HS-5 (cell line): Measurements from ENCODE around the gene DNAJA4.

Source experiments
- DNase-seq: peaks from one replicate; pipeline ENCODE4 v3.0.0-alpha.2; 2012; ENCODE audit warnings: low read depth

The DNAJA4 gene

GRCh38 chr15:78264304-78265136, at the start of gene DNAJA4:
DNAJA4 (plus strand) TSS chr15:78264562; CDS start chr15:78264764, 202 bp downstream.
- no peak for DNase-seq

DNA sequence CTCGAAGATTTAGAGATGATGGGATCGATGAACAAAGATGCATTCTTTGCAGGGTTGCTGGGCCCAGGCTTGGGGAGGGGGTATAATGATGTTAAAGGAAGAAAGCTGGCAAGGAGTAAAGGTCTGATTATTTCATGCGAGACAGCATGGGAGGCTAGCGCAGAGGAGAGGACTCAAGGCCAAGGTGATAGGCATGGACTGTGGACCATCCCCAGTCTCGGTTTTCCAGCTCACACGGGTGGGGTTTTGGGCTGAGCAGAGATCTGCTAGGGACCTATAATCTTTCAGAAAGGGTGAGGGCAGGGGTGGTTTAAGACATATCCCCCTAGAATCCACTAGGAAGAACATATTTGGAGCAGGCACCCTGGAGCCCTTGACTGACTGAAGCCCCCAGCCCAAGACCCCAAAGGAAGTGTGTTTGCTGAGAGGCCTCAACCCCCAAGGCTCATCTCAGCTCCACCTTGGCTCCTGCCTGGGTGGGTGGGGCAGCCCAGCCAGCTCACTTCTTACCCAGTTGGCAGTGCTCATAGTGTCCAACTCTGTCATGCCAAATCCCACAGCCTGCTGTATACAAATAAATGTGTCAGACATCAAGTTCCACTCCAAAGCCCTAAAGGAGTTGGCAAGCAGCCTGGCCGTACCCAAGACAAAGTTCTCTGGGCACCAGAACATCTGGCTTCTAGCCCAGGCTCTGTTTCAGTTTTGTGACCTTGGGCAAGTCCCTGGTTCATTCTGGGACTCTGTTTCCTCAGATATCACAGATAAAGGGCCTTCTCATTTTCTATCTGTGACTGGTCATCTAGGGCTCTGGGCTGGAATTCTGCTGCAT, 47.9 kb upstream of the DNAJA4 start:
- no peak for DNase-seq

GRCh38 chr15:78220713-78221112, 43.6 kb upstream of the DNAJA4 start:
- DNase-seq: no peak

DNA sequence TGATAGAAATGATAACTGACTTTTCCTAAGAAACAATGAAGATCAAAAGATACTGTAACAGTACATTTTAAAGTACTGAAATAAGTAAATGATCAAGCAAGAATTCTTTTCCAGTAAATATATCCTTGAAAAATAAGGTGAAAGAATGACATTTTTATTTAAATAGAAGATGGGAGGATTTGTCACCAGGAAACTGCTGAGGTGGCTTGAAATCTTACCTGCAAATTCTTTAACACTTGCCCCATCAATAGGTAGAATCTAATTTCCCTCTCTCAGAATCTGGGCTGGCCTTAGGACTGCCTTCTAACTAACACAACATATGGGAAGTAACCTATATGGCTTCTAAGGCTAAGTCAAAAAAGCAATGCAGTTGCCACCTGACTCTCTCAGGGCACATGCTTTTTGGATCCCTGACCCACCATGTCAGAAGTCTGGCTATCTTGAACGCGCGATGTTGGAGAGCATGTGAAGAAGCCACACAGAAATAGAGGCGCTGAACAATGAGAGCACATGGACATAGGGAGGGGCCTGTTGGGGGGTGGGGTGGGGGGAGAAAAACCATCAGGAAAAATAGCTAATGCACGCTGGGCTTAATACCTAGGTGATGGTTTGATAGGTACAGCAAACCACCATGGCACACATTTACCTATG, 41.5 kb upstream of the DNAJA4 start:
- no peak for DNase-seq

GRCh38 chr15:78223396-78224022, 40.9 kb upstream of the DNAJA4 start:
- no peak for DNase-seq

GRCh38 chr15:78224023-78224411, 40.3 kb upstream of the DNAJA4 start:
- no peak for DNase-seq

DNA sequence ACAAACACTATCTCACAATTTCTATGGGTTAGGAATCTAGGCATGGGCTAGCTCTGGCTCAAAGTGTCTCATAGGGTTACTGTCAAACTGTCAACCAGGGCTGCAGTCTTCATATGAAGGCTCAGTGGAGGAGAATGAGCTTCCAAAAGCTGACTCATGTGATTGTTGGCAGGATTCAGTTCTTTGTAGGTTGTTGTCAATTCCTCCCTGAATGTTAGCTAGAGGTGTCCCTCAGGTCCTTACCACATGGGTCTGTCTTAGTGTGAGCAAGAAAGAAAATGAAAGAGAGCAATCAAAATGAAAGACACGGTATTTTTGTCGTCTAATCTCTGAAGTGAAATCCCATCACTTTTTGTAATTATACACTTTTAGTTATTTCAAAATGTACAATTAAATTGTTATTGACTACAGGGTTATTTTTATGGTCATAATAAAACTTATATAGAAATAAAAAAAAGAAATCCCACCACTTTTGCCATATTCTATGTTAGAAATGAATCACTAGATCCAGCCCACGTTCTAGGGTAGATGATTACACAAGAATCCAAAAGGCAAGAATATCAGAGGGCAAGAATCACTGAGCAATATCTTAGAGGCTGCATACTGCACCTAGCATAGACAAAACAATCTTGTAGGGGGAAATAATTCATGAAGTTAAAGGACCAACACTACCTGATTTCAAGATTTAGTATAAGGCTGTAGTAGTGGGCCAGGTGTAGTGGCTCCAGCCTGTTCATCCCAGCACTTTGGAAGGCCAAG, 38.4 kb upstream of the DNAJA4 start:
- no peak for DNase-seq

DNA sequence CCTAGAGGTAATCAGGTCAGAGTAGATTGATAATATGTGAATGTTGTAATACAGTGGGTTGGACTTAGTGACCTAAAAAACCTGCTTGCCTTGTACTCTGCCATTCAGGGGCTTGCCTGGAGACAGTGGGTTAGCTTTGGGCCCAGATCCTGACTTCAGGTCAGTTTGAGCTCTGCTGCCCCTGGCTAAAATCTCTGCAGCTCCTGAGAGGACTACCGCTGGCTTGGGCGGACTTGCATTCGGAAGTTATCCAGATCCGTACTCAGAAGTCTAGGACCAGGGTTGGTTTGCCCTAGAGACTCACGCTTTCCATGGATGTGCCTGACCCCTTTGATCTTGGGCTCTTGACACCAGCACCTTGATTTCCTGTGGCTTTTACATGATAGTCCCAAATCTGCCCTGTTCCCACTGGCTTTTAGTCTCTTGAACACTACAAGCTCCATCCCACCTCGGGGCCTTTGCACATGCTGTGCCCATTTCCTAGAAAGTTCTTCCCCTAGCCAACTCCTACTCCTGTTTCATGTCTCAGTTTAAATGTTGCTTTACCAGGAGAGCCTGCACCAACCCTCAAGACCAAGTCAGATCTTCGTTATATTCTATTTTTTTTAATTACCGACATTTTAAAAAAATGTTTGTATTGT, 35.9 kb upstream of the DNAJA4 start:
- no peak for DNase-seq

DNA sequence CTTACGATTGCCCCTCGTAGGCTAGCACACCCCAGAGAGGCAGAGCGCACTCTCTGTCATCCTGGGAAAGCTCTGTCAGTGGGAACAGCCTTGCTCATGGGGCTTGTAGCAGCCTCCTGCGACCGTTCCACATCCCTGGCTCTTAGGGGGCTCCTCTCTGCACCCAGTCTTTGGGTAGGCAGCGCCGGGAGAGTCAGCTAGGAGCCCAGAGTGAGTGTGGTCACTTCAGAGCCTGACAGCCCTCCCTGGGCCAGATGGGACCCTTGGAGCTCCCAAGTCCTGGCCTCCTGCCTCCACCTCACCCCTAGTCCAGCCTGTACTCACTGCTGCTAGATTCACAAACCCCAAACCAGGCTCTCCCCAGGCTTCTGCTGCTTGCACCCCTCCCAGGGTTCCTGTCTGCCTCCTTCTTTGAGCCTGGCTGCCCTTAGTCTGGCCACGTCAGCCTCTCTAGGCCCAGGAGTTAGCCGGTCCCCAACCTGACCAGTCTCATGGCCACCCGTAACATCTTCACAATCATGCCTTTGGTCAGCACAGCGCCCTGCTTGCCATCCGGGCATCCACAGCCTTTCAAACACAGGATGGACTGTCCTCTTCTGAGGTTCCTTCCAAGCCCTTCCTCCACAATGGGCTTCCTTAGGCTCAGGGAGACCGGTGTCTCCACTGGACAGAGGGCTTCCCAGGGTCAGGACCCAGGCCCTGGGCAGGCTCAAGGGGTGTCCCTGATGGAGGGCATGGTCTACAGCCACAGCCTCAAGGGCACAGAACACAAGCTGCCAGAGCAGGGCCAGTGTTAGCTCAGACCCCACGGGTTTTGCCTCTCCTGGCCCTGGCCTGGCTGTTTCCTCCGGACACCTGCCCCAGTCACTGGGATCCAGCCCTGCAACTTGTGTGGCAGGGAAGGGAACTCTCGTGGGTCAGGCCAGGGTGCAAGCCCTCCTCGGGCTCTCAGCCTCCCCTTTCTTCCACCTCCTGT, 34.6 kb upstream of the DNAJA4 start:
- DNase-seq: no peak

GRCh38 chr15:78232951-78233350, 31.4 kb upstream of the DNAJA4 start:
- DNase-seq: no peak

DNA sequence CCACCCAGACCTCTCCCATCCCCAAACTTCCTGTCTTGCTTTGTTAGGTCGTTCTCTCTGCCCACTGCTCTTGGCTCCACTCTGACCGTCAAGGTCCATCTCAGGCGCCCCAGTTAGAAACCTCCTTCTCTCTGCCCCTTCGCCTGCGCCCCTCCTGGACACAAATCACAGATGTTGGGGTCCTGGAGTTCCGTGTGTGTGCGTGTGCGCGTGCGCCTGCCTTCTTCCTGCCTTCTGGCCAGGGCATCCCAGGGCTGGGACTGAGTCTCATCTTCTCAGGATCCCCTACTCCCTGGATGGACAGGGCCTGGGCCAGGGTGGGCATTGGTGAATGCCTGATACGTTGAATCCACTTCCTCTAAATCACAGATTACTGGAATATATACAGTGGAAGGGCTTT, 30.9 kb upstream of the DNAJA4 start:
- DNase-seq: no peak

GRCh38 chr15:78234515-78235040, 29.8 kb upstream of the DNAJA4 start, which contains the start of gene ACSBG1:
ACSBG1 (minus strand) TSS chr15:78234565; CDS start chr15:78234501, 64 bp downstream.
- no peak for DNase-seq

DNA sequence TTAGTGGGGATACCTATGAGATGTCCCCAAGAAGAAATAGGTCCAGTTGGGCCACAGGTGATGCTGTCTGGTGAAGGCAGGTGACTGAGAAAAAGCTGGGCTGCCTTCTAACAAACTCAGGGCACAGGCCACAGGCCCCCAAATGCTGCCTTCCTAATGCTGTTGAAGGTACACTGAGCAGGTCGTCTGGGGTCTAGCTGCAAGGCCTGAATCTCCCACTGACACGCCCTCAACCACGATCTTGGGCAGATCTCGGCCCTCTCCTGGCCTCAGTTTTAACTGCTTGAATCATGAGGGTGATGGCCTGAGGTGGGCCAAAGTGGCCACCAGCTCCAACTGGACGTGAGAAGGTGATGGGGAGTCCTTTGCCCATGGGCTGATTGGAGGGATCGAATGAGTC, 27.9 kb upstream of the DNAJA4 start:
- no peak for DNase-seq

GRCh38 chr15:78237146-78237545, 27.2 kb upstream of the DNAJA4 start:
- DNase-seq: no peak

DNA sequence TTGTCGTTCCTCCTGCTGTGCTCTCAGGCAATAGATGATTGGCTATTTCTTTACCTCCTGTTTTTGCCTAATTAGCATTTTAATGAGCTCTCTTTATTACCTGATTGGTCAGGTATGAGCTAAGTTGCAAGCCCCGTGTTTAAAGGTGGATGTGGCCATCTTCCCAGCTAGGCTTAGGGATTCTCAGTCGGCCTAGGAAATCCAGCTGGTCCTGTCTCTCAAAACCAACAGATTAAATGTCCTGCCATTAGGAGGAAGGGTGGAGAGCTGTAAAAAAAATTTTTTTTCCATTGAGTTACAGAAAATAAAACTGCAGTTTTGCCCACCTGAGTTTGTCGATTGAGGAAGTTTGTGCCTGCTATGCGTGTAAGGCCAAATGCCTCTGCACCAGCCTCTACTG, 24.6 kb upstream of the DNAJA4 start:
- no peak for DNase-seq

GRCh38 chr15:78241017-78241416, 23.3 kb upstream of the DNAJA4 start:
- peak; percentile 18 for DNase-seq

GRCh38 chr15:78242128-78242527, 22.2 kb upstream of the DNAJA4 start:
- no peak for DNase-seq

DNA sequence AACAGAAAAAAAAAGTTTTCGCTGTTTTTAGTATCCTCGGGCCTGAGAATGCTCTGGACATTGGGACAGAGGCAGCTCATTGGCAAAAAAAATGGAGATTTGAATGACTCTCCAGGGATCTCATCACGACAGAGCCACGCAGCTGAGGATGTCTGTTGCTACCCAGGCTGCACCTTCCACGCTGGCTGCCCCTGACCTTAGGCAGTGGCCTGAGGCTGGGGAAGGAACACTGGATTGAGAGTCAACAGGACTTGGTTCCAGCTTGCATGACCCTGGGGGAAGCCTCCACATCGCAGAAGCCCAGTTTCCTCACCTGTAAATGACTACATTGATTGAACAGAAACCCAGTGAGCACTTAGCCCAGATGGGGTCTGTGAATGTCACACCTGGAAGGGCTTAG, 21.3 kb upstream of the DNAJA4 start:
- no peak for DNase-seq

DNA sequence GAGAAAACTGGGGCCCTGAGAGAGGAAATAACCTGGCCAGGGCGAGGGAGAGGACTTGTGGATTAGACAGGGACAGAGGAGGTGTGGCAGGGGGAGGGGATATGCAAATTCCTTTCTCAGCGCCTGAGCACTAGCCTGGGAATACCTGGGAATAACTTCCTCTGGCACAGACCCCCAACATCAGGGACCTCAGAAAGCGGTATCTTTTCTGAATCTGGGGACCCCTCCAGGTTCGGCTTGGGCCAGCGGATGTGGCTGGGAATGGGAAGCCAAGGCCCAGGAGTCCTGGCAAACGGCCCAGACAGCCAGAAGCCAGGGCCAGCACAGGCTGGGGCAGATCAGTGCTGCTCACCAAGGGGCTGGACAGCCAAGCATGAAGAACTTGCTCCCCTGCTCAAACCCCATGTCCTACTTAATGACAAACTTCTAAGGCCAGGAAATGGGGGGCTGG, 20.8 kb upstream of the DNAJA4 start:
- no peak for DNase-seq
